ENCODE measurements around the gene BTG2. TPM values are rescaled to one million over a fixed set of nuclear protein-coding genes. Genes with fewer than 3 reads are reported as not detected.

BTG2 gene
- total RNA-seq, 4 donors from 2014 or later, result 160 to 319 (median 193) TPM

- Histone ChIP-seq H3K27me3 (no peaks in the 10 kb centered on the region), H3K27ac (peak within 1 kb of the TSS; percentile 54), H3K4me3 (peak within 1 kb of the TSS; percentile 34), H3K36me3 (no peaks in the 10 kb centered on the region), H3K4me1 (peaks cover 25% of the 10 kb centered on the region), H3K9me3 (no peaks in the 10 kb centered on the region)
- TF ChIP-seq POLR2A (IDR thresholded peaks at IDR 0.05) (no peak), CTCF (IDR thresholded peaks at IDR 0.05) (no peak), POLR2AphosphoS5 (IDR thresholded peaks at IDR 0.05) (no peak), EP300 (IDR thresholded peaks at IDR 0.05) (no peak)
- 18% methylated on average over 16 of the region's 17 CpGs for WGBS
- DNase-seq (ENCODE audit: low spot score in 2 of 2), result peak in 1 of 2 donors; percentile 89
These were observed 45.8 kb downstream of the BTG2 start, which contains the start of gene FMOD for GRCh38 chr1:203351037-203351625. TSS of gene FMOD (minus strand) at chr1:203351122. CDS start at chr1:203348270, 2,852 bp downstream.

GRCh38 chr1:203353486-203353885 is 48.2 kb downstream of the BTG2 start:
- TF ChIP-seq CTCF (IDR thresholded peaks at IDR 0.05), result no peak
- TF ChIP-seq POLR2A (IDR thresholded peaks at IDR 0.05), result no peak
- no peak for TF ChIP-seq EP300 (IDR thresholded peaks at IDR 0.05)
- TF ChIP-seq POLR2AphosphoS5 (IDR thresholded peaks at IDR 0.05), result no peak
- H3K9me3 ChIP-seq, result no peaks in the 10 kb centered on the region
- H3K4me3 ChIP-seq, result no peak overlapping the region
- no peaks in the 10 kb centered on the region for H3K36me3 ChIP-seq
- 83% methylated on average over 8 of the region's 8 CpGs for WGBS
- no peak for DNase-seq (ENCODE audit: low spot score in 2 of 2)
- peaks cover 23% of the 10 kb centered on the region for H3K4me1 ChIP-seq
- H3K27me3 ChIP-seq, result no peaks in the 10 kb centered on the region
- H3K27ac ChIP-seq, result no peak overlapping the region

- H3K27me3 ChIP-seq, result no peaks in the 10 kb centered on the region
- H3K27ac ChIP-seq, result no peak overlapping the region
- peaks cover 23% of the 10 kb centered on the region for H3K4me1 ChIP-seq
- 68% methylated on average over 2 of the region's 2 CpGs for WGBS
- TF ChIP-seq POLR2AphosphoS5 (IDR thresholded peaks at IDR 0.05) (no peak), POLR2A (IDR thresholded peaks at IDR 0.05) (no peak), CTCF (IDR thresholded peaks at IDR 0.05) (no peak), EP300 (IDR thresholded peaks at IDR 0.05) (no peak)
- H3K36me3 ChIP-seq, result no peaks in the 10 kb centered on the region
- no peaks in the 10 kb centered on the region for H3K9me3 ChIP-seq
- DNase-seq (ENCODE audit: low spot score in 2 of 2), result no peak
- no peak overlapping the region for H3K4me3 ChIP-seq
These were observed 48.9 kb downstream of the BTG2 start for GRCh38 chr1:203354246-203354645.

GRCh38 chr1:203359010-203359571 is 53.8 kb downstream of the BTG2 start:
- Histone ChIP-seq H3K27ac (no peak overlapping the region), H3K27me3 (no peaks in the 10 kb centered on the region), H3K4me1 (no peaks in the 10 kb centered on the region), H3K36me3 (no peaks in the 10 kb centered on the region), H3K4me3 (no peak overlapping the region), H3K9me3 (no peaks in the 10 kb centered on the region)
- TF ChIP-seq EP300 (IDR thresholded peaks at IDR 0.05), result no peak
- peak in 1 of 3 donors; percentile 47 for TF ChIP-seq POLR2AphosphoS5 (IDR thresholded peaks at IDR 0.05)
- peak in 1 of 2 donors; percentile 87 for DNase-seq (ENCODE audit: low spot score in 2 of 2)

Other genes with a start within 250 kb of the BTG2 start
- gene MYOG, start 219.5 kb upstream of the BTG2 start, total RNA-seq, result not detected
- 1 to 10 TPM; 3.4 to 8.2 (median 5.6) TPM for gene ADORA1, start 177.8 kb upstream of the BTG2 start, total RNA-seq
- gene MYBPH, start 129.7 kb upstream of the BTG2 start, total RNA-seq, result under 1 TPM in 1 of 4 donors, not detected in 3; 0.26 TPM
- 100 to 1,000 TPM; 100 to 257 (median 128) TPM for gene CHI3L1, start 118.8 kb upstream of the BTG2 start, total RNA-seq
- under 1 TPM in 3 of 4 donors, not detected in 1; 0.23 to 0.68 (median 0.32) TPM for gene CHIT1, start 75.8 kb upstream of the BTG2 start, total RNA-seq
- 10 to 100 TPM; 13.3 to 36.6 (median 22.9) TPM for gene FMOD, start 45.6 kb downstream of the BTG2 start, total RNA-seq
- 10 to 100 TPM in 3 of 4 donors, 1 to 10 TPM in 1; 6.4 to 34.7 (median 18.0) TPM for gene PRELP, start 170.3 kb downstream of the BTG2 start, total RNA-seq
- not detected for gene OPTC, start 188.6 kb downstream of the BTG2 start, total RNA-seq